Esophagus squamous epithelium (tissue), 5 donors: ENCODE measurements around the gene C5orf63. TPM values are rescaled to one million over a fixed set of nuclear protein-coding genes. Genes with fewer than 3 reads are reported as not detected.
A peak's percentile ranks its signal among the peaks of the same experiment; 100 is the strongest.

Experiments used
- DNase-seq: peaks from one replicate; lab custom pipeline; 2025; lab: John Stamatoyannopoulos, UW
- H3K27ac ChIP-seq, 4 donors: fragments of 200-600 bp; sonication (generic); one replicate each; pipeline ENCODE4 v1.5.1; 2016 to 2019; ENCODE audit warnings: mild to moderate bottlenecking in 1 of 4
- H3K27me3 ChIP-seq, 4 donors: fragments of 200-600 bp; sonication (generic); 1 replicate in 3 of 4; 2 replicates in 1 of 4; pipeline versions ENCODE4 v1.5.1 to v1.6.0; 2017 to 2021; ENCODE audit warnings: antibody characterized with exemption in 1 of 4
- H3K36me3 ChIP-seq, 3 donors: fragments of 200-600 bp; sonication (generic); one replicate each; pipeline ENCODE4 v1.5.1; 2016 to 2019
- H3K4me1 ChIP-seq, 3 donors: fragments of 200-600 bp; sonication (generic); one replicate each; pipeline ENCODE4 v1.5.1; 2017 to 2019
- H3K4me3 ChIP-seq, 4 donors: fragments of 200-600 bp; sonication (generic); 1 replicate in 3 of 4; 2 replicates in 1 of 4; pipeline ENCODE4 v1.5.1; 2016 to 2019; ENCODE audit warnings: mild to moderate bottlenecking in 2 of 4, moderate library complexity in 1 of 4
- H3K9me3 ChIP-seq, 3 donors: fragments of 200-600 bp; sonication (generic); one replicate each; pipeline ENCODE4 v1.5.1; 2016 to 2019
- POLR2A ChIP-seq, 4 donors: fragments of 450-650 bp; IDR thresholded peaks; one replicate each; pipeline ENCODE4 v1.6.1; 2017; ENCODE audit warnings: antibody characterized with exemption in 4 of 4, mild to moderate bottlenecking in 4 of 4, moderate library complexity in 3 of 4
- WGBS, 2 donors: methylation state at CpG; one replicate each; pipeline ENCODE4 v1.1.5; 2018; 5-methylcytosine and 5-hydroxymethylcytosine counted together
- intact Hi-C: fragments of 100-400 bp; cut with DNase I; formaldehyde crosslinking; loops from one replicate; pipeline ENCODE4 v1.15.0; 2022
- total RNA-seq, 4 donors: library from RNA; depleted of rRNA; stranded (reverse); fragments of >200 nt; gene quantifications; one replicate each; pipeline ENCODE4 v1.1.0, GENCODE V29; 2016
- TF ChIP-seq, protein P1 (sequence below), 6 experiments: fragments of 450-650 bp in 4 of 6; fragments of 200-600 bp in 2 of 6; sonication (generic) in 2 of 6; IDR thresholded peaks; one replicate each; pipeline ENCODE4 v1.5.1; 2016 to 2019; ENCODE audit warnings: antibody characterized with exemption in 6 of 6, mild to moderate bottlenecking in 4 of 6, moderate library complexity in 4 of 6
- donor health status: DM: yes; HTN: yes; CAD: no.

The C5orf63 gene
- total RNA-seq, 4 donors from 2014 or later: 3.4 to 5.1 (median 3.9) TPM

DNA sequence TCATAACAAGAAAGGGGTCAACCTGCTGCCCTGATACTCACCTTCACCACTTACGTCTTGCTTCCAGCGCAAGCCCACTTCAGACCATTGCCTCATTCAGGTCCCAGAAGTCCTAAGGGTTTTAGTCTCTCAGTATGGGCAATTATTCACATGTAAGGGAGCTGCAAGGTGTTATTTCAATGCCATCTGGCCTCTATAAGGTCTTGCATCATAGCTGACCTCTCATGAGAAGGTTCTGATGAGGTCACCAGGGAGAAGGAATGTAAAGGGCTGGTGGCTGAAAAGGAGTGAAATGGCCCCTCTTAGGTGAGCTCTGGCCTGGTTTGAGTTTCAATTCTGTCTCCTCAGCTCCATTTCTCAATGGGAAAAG lies 41.5 kb downstream of the C5orf63 start:
- H3K9me3 ChIP-seq: no peaks in the 10 kb centered on the region
- no peak for DNase-seq
- H3K27me3 ChIP-seq: peaks cover 0 to 39% (median 0%) of the 10 kb centered on the region in 4 donors
- TF ChIP-seq POLR2A (IDR thresholded peaks at IDR 0.05): no peak
- TF ChIP-seq, protein P1, sequence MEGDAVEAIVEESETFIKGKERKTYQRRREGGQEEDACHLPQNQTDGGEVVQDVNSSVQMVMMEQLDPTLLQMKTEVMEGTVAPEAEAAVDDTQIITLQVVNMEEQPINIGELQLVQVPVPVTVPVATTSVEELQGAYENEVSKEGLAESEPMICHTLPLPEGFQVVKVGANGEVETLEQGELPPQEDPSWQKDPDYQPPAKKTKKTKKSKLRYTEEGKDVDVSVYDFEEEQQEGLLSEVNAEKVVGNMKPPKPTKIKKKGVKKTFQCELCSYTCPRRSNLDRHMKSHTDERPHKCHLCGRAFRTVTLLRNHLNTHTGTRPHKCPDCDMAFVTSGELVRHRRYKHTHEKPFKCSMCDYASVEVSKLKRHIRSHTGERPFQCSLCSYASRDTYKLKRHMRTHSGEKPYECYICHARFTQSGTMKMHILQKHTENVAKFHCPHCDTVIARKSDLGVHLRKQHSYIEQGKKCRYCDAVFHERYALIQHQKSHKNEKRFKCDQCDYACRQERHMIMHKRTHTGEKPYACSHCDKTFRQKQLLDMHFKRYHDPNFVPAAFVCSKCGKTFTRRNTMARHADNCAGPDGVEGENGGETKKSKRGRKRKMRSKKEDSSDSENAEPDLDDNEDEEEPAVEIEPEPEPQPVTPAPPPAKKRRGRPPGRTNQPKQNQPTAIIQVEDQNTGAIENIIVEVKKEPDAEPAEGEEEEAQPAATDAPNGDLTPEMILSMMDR (IDR thresholded peaks at IDR 0.05): no peak
- H3K36me3 ChIP-seq: no peaks in the 10 kb centered on the region
- WGBS, 2 donors: 86 to 94% methylated on average over 2 of the region's 2 CpGs
- intact Hi-C loops: no loop called here
- no peak overlapping the region for H3K4me3 ChIP-seq
- H3K27ac ChIP-seq: no peak overlapping the region
- H3K4me1 ChIP-seq: peaks cover 3 to 28% (median 7%) of the 10 kb centered on the region in 3 donors

GRCh38 chr5:127031147-127031862 lies 42.0 kb downstream of the C5orf63 start:
- DNase-seq: no peak
- H3K27me3 ChIP-seq: peaks cover 0 to 39% (median 0%) of the 10 kb centered on the region in 4 donors
- 16 to 20% methylated on average over 22 to 29 of the region's 45 CpGs for WGBS, 2 donors
- H3K9me3 ChIP-seq: no peaks in the 10 kb centered on the region
- H3K36me3 ChIP-seq: no peaks in the 10 kb centered on the region
- peak overlapping the region; percentile 57 to 91 (median 72) for H3K4me3 ChIP-seq
- no peak for TF ChIP-seq POLR2A (IDR thresholded peaks at IDR 0.05)
- TF ChIP-seq, protein P1 (IDR thresholded peaks at IDR 0.05): no peak
- peak overlapping the region; percentile 80 to 92 (median 85) for H3K27ac ChIP-seq
- intact Hi-C loops: no loop called here
- H3K4me1 ChIP-seq: peaks cover 3 to 28% (median 7%) of the 10 kb centered on the region in 3 donors

DNA sequence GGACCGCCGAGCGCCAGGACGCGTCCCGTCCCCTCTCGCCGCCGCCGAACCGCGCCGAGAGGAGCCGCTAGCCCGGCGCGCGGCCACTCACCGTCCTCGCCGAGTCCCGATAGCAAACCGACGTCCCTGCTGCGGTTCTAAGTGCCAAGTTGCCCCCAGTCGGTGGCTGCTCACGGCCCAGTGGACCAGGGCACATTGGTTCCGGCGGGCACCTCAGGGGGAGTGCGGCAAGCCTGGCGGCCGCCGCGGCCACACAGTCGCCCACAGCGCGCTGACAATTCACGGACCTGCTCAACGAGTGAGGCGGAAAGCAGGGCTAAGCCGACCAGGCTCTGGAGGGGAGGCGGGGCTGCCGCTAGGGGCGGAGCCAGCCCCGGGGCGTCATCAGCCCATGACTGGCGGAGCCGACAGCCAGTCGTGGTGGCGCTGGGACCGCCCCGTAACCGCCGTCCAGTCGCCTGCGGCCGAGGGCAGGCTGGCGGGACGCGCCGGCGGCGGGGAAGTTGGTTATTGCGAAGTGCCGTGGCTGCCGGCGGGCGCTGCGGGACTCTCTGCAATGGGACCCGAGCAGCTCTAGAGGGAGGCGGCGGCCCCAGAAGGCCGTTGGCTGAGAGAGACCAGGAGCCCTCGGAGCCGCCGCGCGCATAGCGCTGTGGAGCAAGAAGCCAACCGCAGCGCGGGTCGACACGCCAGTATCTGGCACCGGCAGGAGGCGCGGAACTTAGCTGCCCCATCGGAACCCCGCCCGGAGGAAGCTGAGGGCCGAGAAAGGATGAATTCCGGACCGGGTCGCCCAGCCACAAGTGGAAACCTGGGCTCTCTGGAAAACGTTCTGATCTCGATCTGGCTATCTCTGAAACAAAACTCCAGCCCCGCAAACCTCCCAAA lies 42.8 kb downstream of the C5orf63 start, which contains the start of gene MARCHF3:
TSS of gene MARCHF3 (minus strand) at position 300 of the 888 bp plus-strand sequence. CDS start 112,387 bp downstream, outside the sequence.
- peak; percentile 74 for DNase-seq
- Histone ChIP-seq H3K27me3 (peaks cover 0 to 39% (median 0%) of the 10 kb centered on the region in 4 donors), H3K4me1 (peaks cover 3 to 28% (median 7%) of the 10 kb centered on the region in 3 donors), H3K27ac (peak within 1 kb of the TSS; percentile 80 to 92 (median 88)), H3K36me3 (no peaks in the 10 kb centered on the region), H3K4me3 (peak within 1 kb of the TSS; percentile 57 to 91 (median 72)), H3K9me3 (no peaks in the 10 kb centered on the region)
- 0 to 10% methylated on average over 2 to 15 of the region's 97 CpGs for WGBS, 2 donors
- intact Hi-C loops: no loop called here
- TF ChIP-seq, protein P1 (IDR thresholded peaks at IDR 0.05): peak; percentile 9 to 58 (median 24)
- TF ChIP-seq POLR2A (IDR thresholded peaks at IDR 0.05): peak in 3 of 4 donors; percentile 72 to 94 (median 90)

DNA sequence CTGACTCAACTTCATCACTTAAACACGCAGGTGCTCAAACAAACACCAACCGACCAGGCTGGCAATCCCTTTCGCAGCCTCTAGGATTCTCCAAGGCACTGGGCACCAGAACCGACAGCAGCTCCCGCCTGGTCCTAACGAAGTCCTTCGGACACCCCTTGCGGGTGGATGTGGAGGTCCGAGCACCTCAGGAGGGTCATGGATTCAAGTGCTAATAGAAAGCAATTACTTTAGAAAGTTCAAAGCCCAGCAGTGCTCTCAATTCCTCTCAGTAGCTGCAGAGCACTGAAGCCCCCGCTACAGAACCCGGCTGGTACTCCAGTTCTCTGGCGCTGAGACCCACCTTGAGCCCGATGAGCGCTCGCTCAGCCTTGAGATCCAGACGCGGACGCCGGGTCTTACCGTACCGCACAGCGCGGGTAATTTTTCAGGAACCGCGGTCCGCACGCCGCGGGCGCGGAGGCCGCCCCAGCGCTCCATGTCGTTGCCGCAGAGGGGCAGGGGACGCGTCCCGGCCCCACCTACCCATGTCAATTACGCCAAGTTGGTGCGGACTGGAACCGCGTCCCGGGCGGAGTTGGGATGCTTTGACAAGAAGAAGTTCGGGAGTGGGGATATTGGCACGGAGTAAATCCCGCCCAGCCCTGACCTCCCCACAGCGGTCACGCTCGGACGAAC lies 43.6 kb downstream of the C5orf63 start:
- DNase-seq: no peak
- TF ChIP-seq, protein P1 (IDR thresholded peaks at IDR 0.05): peak in 5 of 6 experiments; percentile 30 to 60 (median 42)
- TF ChIP-seq POLR2A (IDR thresholded peaks at IDR 0.05): no peak
- Histone ChIP-seq H3K27me3 (peaks cover 0 to 39% (median 0%) of the 10 kb centered on the region in 4 donors), H3K4me3 (peak overlapping the region; percentile 57 to 91 (median 72)), H3K36me3 (no peaks in the 10 kb centered on the region), H3K4me1 (peaks cover 3 to 28% (median 7%) of the 10 kb centered on the region in 3 donors), H3K9me3 (no peaks in the 10 kb centered on the region), H3K27ac (peak overlapping the region; percentile 80 to 92 (median 88))
- intact Hi-C loops: no loop called here
- WGBS, 2 donors: 0 to 2% methylated on average over 5 to 16 of the region's 51 CpGs
